NCI-H345 treated with DMSO at 0.1 percent for 48 hours (cell line): ENCODE results near the gene BAIAP2L1.
"Not testable (repeated sequence)": the region's sequence is repeated elsewhere in the genome, so short reads cannot be mapped to it uniquely, and the experiment has no call there.

Experiments used
- DNase-seq: peaks from one replicate; lab custom pipeline; 2025; ENCODE audit not compliant: unreplicated experiment; lab: John Stamatoyannopoulos, UW

BAIAP2L1 gene

GRCh38 chr7:98323597-98324322 is 77.1 kb downstream of the BAIAP2L1 start:
- DNase-seq, result no peak

- DNase-seq, result no peak
Observed at GRCh38 chr7:98322331-98323270, 78.3 kb downstream of the BAIAP2L1 start.

- no peak for DNase-seq
Observed at GRCh38 chr7:98321301-98321700, 79.6 kb downstream of the BAIAP2L1 start.

- DNase-seq, result no peak
Observed at GRCh38 chr7:98319176-98319575, 81.7 kb downstream of the BAIAP2L1 start.

- no peak for DNase-seq
Observed at GRCh38 chr7:98317366-98318040, 83.4 kb downstream of the BAIAP2L1 start.

- not testable (repeated sequence) for DNase-seq
Observed at GRCh38 chr7:98315994-98316527, 84.8 kb downstream of the BAIAP2L1 start.

GRCh38 chr7:98315318-98315993 is 85.4 kb downstream of the BAIAP2L1 start:
- DNase-seq, result no peak

- no peak for DNase-seq
Observed at GRCh38 chr7:98314469-98314868, 86.4 kb downstream of the BAIAP2L1 start.

- no peak for DNase-seq
Observed at GRCh38 chr7:98312201-98312600, 88.7 kb downstream of the BAIAP2L1 start.

- no peak for DNase-seq
Observed at GRCh38 chr7:98309566-98309965, 91.3 kb downstream of the BAIAP2L1 start.

GRCh38 chr7:98307971-98308466 is 92.9 kb downstream of the BAIAP2L1 start:
- DNase-seq, result no peak

GRCh38 chr7:98305951-98306535 is 94.8 kb downstream of the BAIAP2L1 start:
- no peak for DNase-seq

GRCh38 chr7:98303906-98304305 is 97.0 kb downstream of the BAIAP2L1 start:
- no peak for DNase-seq

- no peak for DNase-seq
Observed at GRCh38 chr7:98303176-98303865, 97.6 kb downstream of the BAIAP2L1 start.

- no peak for DNase-seq
Observed at GRCh38 chr7:98301693-98302470, 99.0 kb downstream of the BAIAP2L1 start.

- no peak for DNase-seq
Observed at GRCh38 chr7:98300595-98301372, 100.1 kb downstream of the BAIAP2L1 start.

GRCh38 chr7:98297626-98298286 is 103.1 kb downstream of the BAIAP2L1 start:
- DNase-seq, result no peak
